GM21576 (cell line): ENCODE results near the gene MARCHF7.

Experiments used
- ATAC-seq: cut with Tn5 transposase; IDR thresholded peaks from one replicate; pipeline ENCODE4 v1.9.1; 2021; ENCODE audit warnings: mild to moderate bottlenecking, moderate library complexity; ENCODE audit not compliant: unreplicated experiment

MARCHF7 gene

GRCh38 chr2:159759577-159759976 is 47.3 kb downstream of the MARCHF7 start:
- no peak for ATAC-seq

DNA sequence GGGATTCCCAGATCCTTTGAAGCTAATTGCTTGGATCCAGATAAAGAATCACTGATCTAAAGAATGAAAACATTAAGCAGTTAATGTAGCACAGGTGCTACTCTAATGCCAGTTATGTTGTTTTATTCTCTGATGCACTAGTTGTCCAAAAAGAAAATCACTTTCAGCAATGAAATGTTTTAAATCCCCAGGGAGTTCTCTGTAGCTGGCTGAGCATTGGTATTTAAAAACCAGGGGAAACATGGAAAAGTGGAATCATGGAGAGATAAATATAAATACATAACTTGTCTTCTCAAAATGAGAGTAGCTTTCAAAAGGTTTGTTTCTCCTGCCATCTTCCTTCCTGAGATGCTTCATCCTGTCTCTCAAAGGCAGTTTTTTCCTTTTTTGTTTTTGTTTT is 48.0 kb downstream of the MARCHF7 start:
- no peak for ATAC-seq

DNA sequence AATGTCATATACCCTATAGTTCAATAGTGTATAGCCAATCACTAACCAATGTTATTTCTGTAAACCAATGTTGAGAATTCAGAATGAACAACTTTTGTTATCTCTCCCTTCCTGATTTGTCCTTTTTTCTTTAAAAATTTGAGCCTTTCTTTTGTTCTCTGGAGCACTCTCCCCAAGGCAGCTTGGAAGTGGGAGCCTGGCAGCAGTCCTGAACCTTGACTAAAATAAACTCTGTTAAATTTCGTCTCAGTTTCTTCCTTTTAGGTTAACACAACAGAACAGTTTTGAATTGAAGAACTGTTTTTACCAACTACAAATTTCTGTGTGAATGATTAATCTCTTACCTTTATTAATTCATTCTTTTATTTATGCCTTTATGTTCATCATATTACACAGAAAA is 49.8 kb downstream of the MARCHF7 start:
- no peak for ATAC-seq
